ENCODE results near the gene HNF4A. TPM values are rescaled to one million over a fixed set of nuclear protein-coding genes. Genes with fewer than 3 reads are reported as not detected.

Gene HNF4A
- total RNA-seq, 6 experiments from 2014 or later = 101 to 255 (median 157) TPM

- TF ChIP-seq CTCF (IDR thresholded peaks at IDR 0.05) (no peak), POLR2A (IDR thresholded peaks at IDR 0.05) (no peak)
- H3K36me3 ChIP-seq = peaks cover 0 to 13% (median 3%) of the 10 kb centered on the region in 4 donors
- no peaks in the 10 kb centered on the region for H3K27me3 ChIP-seq
- ATAC-seq (no peak), DNase-seq (no peak)
- H3K9me3 ChIP-seq = no peaks in the 10 kb centered on the region
- H3K4me1 ChIP-seq = peaks cover 0 to 11% (median under 1%) of the 10 kb centered on the region in 4 donors
- intact Hi-C loops (cut with DNase I) = no loop called here
- 73% methylated on average over 4 of the region's 4 CpGs for WGBS (ENCODE audit: insufficient coverage, low coverage, low lambda C conversion rate, missing lambda C conversion rate)
- H3K27ac ChIP-seq = no peak overlapping the region
- H3K4me3 ChIP-seq = no peak overlapping the region
Observed at GRCh38 chr20:44362466-44362940, 7.0 kb downstream of the HNF4A start.

GRCh38 chr20:44364068-44364467 lies 8.6 kb downstream of the HNF4A start:
- Histone ChIP-seq H3K36me3 (peaks cover 0 to 20% (median 3%) of the 10 kb centered on the region in 4 donors), H3K9me3 (no peaks in the 10 kb centered on the region), H3K27me3 (no peaks in the 10 kb centered on the region), H3K4me3 (no peak overlapping the region), H3K4me1 (no peaks in the 10 kb centered on the region), H3K27ac (no peak overlapping the region)
- 87% methylated on average over 4 of the region's 4 CpGs for WGBS (ENCODE audit: insufficient coverage, low coverage, low lambda C conversion rate, missing lambda C conversion rate)
- intact Hi-C loops (cut with DNase I) = no loop called here
- TF ChIP-seq POLR2A (IDR thresholded peaks at IDR 0.05) = no peak
- ATAC-seq (peak in 1 of 4 donors; percentile 17), DNase-seq (no peak)

GRCh38 chr20:44364780-44365179 lies 9.3 kb downstream of the HNF4A start:
- no peak overlapping the region for H3K4me3 ChIP-seq
- intact Hi-C loops (cut with DNase I) = no loop called here
- 88% methylated on average over 6 of the region's 6 CpGs for WGBS (ENCODE audit: insufficient coverage, low coverage, low lambda C conversion rate, missing lambda C conversion rate)
- peaks cover 0 to 18% (median 2%) of the 10 kb centered on the region in 4 donors for H3K36me3 ChIP-seq
- ATAC-seq (no peak), DNase-seq (no peak)
- no peak overlapping the region for H3K27ac ChIP-seq
- no peaks in the 10 kb centered on the region for H3K9me3 ChIP-seq
- H3K4me1 ChIP-seq = peaks cover 0 to 6% (median 0%) of the 10 kb centered on the region in 4 donors
- no peaks in the 10 kb centered on the region for H3K27me3 ChIP-seq
- no peak for TF ChIP-seq CTCF (IDR thresholded peaks at IDR 0.05)
- no peak for TF ChIP-seq POLR2A (IDR thresholded peaks at IDR 0.05)

GRCh38 chr20:44367746-44368145 lies 12.2 kb downstream of the HNF4A start:
- DNase-seq (no peak), ATAC-seq (no peak)
- Histone ChIP-seq H3K9me3 (no peaks in the 10 kb centered on the region), H3K27me3 (no peaks in the 10 kb centered on the region), H3K36me3 (peaks cover 0 to 14% (median 3%) of the 10 kb centered on the region in 4 donors), H3K27ac (no peak overlapping the region), H3K4me1 (peaks cover 0 to 34% (median 6%) of the 10 kb centered on the region in 4 donors), H3K4me3 (no peak overlapping the region)
- 84% methylated on average over 4 of the region's 6 CpGs for WGBS (ENCODE audit: insufficient coverage, low coverage, low lambda C conversion rate, missing lambda C conversion rate)
- intact Hi-C loops (cut with DNase I) = no loop called here
- TF ChIP-seq CTCF (IDR thresholded peaks at IDR 0.05) = no peak
- no peak for TF ChIP-seq POLR2A (IDR thresholded peaks at IDR 0.05)

- intact Hi-C loops (cut with DNase I) = no loop called here
- no peak for TF ChIP-seq POLR2A (IDR thresholded peaks at IDR 0.05)
- no peak for TF ChIP-seq CTCF (IDR thresholded peaks at IDR 0.05)
- Histone ChIP-seq H3K4me1 (peaks cover 0 to 43% (median 6%) of the 10 kb centered on the region in 4 donors), H3K4me3 (no peak overlapping the region), H3K36me3 (peaks cover 0 to 28% (median 3%) of the 10 kb centered on the region in 4 donors), H3K9me3 (no peaks in the 10 kb centered on the region), H3K27ac (peak overlapping the region; percentile 33 to 59 (median 36)), H3K27me3 (no peaks in the 10 kb centered on the region)
- ATAC-seq (peak; percentile 80 to 97 (median 88)), DNase-seq (peak; percentile 60 to 65 (median 62))
- 54% methylated on average over 5 of the region's 9 CpGs for WGBS (ENCODE audit: insufficient coverage, low coverage, low lambda C conversion rate, missing lambda C conversion rate)
Observed at GRCh38 chr20:44370639-44371218, 15.2 kb downstream of the HNF4A start.
